ENCODE measurements around the gene SAMD11. TPM values are rescaled to one million over a fixed set of nuclear protein-coding genes. Genes with fewer than 3 reads are reported as not detected.

Gene SAMD11
- total RNA-seq, 1 experiment from 2014 or later, result 11.5 TPM

DNA sequence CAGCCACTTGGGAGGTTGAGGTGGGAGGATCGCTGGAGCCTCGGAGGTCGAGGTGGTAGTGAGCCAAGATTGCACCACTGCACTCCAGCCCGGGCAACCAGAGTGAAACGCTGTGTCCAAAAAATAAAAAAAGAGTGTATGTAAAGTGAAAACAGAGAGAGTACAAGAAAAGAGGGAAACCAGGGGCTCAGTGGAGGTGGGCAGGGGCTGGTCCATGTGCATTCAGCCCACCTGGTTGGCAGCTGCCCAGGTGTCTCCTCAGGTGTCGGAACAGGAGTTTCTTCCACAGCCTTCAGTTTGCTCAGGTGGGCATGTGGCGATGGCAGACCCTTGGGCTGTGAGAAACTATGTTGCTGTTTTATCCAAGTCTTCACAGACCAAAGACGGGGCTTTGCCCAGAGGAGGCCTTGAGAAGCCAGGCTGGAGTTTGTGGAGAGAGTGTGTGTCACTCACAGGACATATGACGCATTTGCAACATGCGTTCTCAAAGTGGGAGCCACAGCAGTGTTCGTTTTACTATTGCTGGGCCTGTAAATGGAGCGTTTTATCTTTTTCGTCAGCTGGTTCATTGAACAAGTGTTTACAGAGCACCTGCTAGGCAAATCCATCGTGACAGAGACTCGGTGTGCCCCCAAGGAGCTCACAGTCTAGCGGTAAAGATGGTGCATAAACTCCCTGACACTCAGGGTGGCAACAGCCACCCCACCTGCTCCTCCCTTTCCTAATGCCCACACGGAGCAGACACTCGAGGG is 22.4 kb upstream of the SAMD11 start:
- H3K4me2 ChIP-seq (ENCODE audit: low read length), result no peak overlapping the region
- RAD21 ChIA-PET (ENCODE audit: low non-redundant PET in 1 of 2, low total read pairs in 2 of 2, uncharacterized antibody in 2 of 2, unreplicated experiment in 2 of 2), result no interaction called here

DNA sequence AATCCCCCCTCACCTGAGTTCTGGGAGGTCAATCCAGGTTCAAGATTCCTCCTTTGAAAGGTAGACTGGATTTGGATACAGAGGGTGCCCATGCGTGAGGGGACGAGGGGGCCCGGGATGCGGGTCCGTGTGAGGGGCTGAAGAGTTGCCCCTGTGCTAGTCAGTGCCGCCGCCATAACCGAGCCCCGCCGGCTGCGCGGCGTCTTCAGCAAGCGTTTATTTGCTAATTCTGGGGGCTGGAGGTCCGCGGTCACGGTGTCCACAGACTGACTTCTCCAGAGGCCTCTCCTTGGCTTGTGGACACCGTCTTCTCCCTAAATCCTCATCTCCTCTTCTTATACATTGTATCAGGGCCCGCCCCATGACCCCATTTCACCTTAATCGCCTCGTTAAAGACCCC is 20.9 kb upstream of the SAMD11 start:
- H3K9me3 ChIP-seq (ENCODE audit: control insufficient read depth in 1 of 2, insufficient read depth in 1 of 2, low read depth in 1 of 2, low read length in 2 of 2), result no peaks in the 10 kb centered on the region
- no peak for ATAC-seq
- H3K4me3 ChIP-seq (replicated peaks in 1 of 2; ENCODE audit: low read depth in 1 of 2, low read length in 2 of 2), result no peak overlapping the region
- H3K4me1 ChIP-seq (ENCODE audit: control insufficient read depth in 1 of 2, insufficient read depth in 2 of 2, low read length in 2 of 2), result peaks cover 24 to 39% of the 10 kb centered on the region in 2 experiments
- CTCF ChIA-PET, result no interaction called here
- H3K4me2 ChIP-seq (ENCODE audit: low read length), result no peak overlapping the region
- H3K36me3 ChIP-seq (ENCODE audit: control insufficient read depth in 1 of 2, insufficient read depth in 2 of 2, low read length in 2 of 2), result no peaks in the 10 kb centered on the region
- RAD21 ChIA-PET (ENCODE audit: low non-redundant PET in 1 of 2, low total read pairs in 2 of 2, uncharacterized antibody in 2 of 2, unreplicated experiment in 2 of 2), result interaction anchor here in 1 of 2 experiments (1.1 kb wide), 1 partner anchor 35 kb away, joined by 3 read pairs; no protein-coding TSS in a partner anchor
- no TSS peak for BruUV-seq (replicated peaks)
- H3K9ac ChIP-seq (ENCODE audit: low read length), result no peak overlapping the region
- H3K27ac ChIP-seq (ENCODE audit: low read depth, low read length), result no peak overlapping the region
- H4K20me1 ChIP-seq (ENCODE audit: insufficient read depth), result no peaks in the 10 kb centered on the region
- intact Hi-C loops (cut with micrococcal nuclease), result loop anchor here (5.0 kb wide), 1 partner anchor 59 kb away; the partner anchor contains the start of gene KLHL17
- H3K27me3 ChIP-seq (ENCODE audit: insufficient read depth, low read length), result no peaks in the 10 kb centered on the region
- H2AFZ ChIP-seq (ENCODE audit: low read depth, low read length, poor library complexity, severe bottlenecking), result no peak overlapping the region
- no peak for TF ChIP-seq SIN3A (IDR thresholded peaks at IDR 0.05; ENCODE audit: low read depth)
- TF ChIP-seq POLR2A (IDR thresholded peaks at IDR 0.05; ENCODE audit: borderline replicate concordance, extremely low read depth, insufficient read depth, insufficient read length), result no peak
- TF ChIP-seq JUND (IDR thresholded peaks at IDR 0.05), result no peak
- TF ChIP-seq SP1 (IDR thresholded peaks at IDR 0.05; ENCODE audit: low read depth), result no peak
- TF ChIP-seq EZH2phosphoT487 (IDR thresholded peaks at IDR 0.05; ENCODE audit: borderline replicate concordance), result no peak
- TF ChIP-seq EGR1 (IDR thresholded peaks at IDR 0.05; ENCODE audit: low read depth), result no peak
- TF ChIP-seq, protein P1, sequence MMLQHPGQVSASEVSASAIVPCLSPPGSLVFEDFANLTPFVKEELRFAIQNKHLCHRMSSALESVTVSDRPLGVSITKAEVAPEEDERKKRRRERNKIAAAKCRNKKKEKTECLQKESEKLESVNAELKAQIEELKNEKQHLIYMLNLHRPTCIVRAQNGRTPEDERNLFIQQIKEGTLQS (IDR thresholded peaks at IDR 0.05), result no peak
- TF ChIP-seq, protein P2, sequence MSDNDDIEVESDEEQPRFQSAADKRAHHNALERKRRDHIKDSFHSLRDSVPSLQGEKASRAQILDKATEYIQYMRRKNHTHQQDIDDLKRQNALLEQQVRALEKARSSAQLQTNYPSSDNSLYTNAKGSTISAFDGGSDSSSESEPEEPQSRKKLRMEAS (IDR thresholded peaks at IDR 0.05), result no peak
- TF ChIP-seq CBX3 (IDR thresholded peaks at IDR 0.05; ENCODE audit: low read depth), result no peak
- TF ChIP-seq ZNF274 (IDR thresholded peaks at IDR 0.05; ENCODE audit: low read depth, low read length), result no peak
- no peaks in the 10 kb centered on the region for H3K79me2 ChIP-seq (ENCODE audit: insufficient read depth, low read length)
- no peaks in the 10 kb centered on the region for H3K9me2 ChIP-seq (ENCODE audit: insufficient read depth)
- DNase-seq (ENCODE audit: low read depth, low spot score), result no peak
- POLR2A ChIA-PET, result no interaction called here

More for the DNA sequence above, 22.4 kb upstream of the SAMD11 start:
- Histone ChIP-seq H3K4me1 (ENCODE audit: control insufficient read depth in 1 of 2, insufficient read depth in 2 of 2, low read length in 2 of 2) (peaks cover 12 to 24% of the 10 kb centered on the region in 2 experiments; a peak in 3 of 4 replicates), H3K9ac (ENCODE audit: low read length) (no peak overlapping the region), H3K9me3 (ENCODE audit: control insufficient read depth in 1 of 2, insufficient read depth in 1 of 2, low read depth in 1 of 2, low read length in 2 of 2) (no peaks in the 10 kb centered on the region), H4K20me1 (ENCODE audit: insufficient read depth) (no peaks in the 10 kb centered on the region), H3K79me2 (ENCODE audit: insufficient read depth, low read length) (no peaks in the 10 kb centered on the region), H3K9me2 (ENCODE audit: insufficient read depth) (no peaks in the 10 kb centered on the region), H3K27ac (ENCODE audit: low read depth, low read length) (no peak overlapping the region), H3K27me3 (ENCODE audit: insufficient read depth, low read length) (no peaks in the 10 kb centered on the region), H3K36me3 (ENCODE audit: control insufficient read depth in 1 of 2, insufficient read depth in 2 of 2, low read length in 2 of 2) (no peaks in the 10 kb centered on the region), H3K4me3 (replicated peaks in 1 of 2; ENCODE audit: low read depth in 1 of 2, low read length in 2 of 2) (no peak overlapping the region), H2AFZ (ENCODE audit: low read depth, low read length, poor library complexity, severe bottlenecking) (no peak overlapping the region)
- intact Hi-C loops (cut with micrococcal nuclease), result loop anchor here (5.0 kb wide), 1 partner anchor 61 kb away; the partner anchor contains the start of gene KLHL17
- CTCF ChIA-PET, result no interaction called here
- BruUV-seq (replicated peaks), result no TSS peak
- DNase-seq (ENCODE audit: low read depth, low spot score), result no peak
- ATAC-seq, result no peak
- POLR2A ChIA-PET, result no interaction called here
- TF ChIP-seq YY1 (IDR thresholded peaks at IDR 0.05; ENCODE audit: extremely low read depth, insufficient replicate concordance, low read depth, low read length), result no peak
- no peak for TF ChIP-seq ZFX (IDR thresholded peaks at IDR 0.05)
- TF ChIP-seq EZH2 (IDR thresholded peaks at IDR 0.05), result no peak
